Measurements from ENCODE around the gene RNF213.
"Not testable (repeated sequence)": the region's sequence is repeated elsewhere in the genome, so short reads cannot be mapped to it uniquely, and the experiment has no call there.

RNF213 gene

DNA sequence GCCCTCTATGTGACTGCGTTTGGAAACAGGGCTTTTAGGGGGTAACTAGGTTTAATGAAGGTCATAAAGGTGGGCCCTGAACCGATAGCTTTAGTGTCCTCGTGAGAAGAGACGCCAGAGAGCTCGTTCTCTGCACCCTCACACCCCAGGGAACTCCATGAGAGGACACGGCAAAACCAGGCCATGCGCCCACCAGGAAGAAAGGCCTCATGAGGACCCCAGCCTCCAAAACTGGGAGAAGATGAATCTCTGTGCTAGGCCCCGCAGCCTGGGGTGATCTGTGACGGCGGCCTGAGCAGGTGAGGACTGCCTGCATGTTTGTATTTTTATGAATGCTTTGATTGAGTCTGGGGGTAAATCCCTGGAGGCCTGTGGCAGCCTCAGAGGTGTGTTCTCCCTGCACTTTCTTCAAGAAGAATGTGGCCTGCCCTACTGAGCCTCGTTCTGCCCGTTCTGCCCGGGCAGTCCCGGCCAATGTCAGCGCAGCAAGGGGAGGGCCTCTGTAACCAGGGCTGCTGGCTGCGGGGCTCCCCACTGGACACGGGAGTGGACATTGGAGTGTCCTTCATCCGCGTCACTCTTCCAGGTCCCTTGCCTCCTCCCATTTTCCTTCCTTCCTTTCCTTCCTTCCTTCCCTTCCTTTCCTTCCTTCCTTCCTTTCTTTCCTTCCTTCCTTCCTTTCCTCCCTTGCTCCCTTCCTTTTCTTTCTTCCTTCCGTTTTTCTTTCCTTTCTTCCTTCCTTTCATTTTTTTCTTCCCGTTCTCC lies 6.8 kb upstream of the RNF213 start:
- no peak for DNase-seq

DNA sequence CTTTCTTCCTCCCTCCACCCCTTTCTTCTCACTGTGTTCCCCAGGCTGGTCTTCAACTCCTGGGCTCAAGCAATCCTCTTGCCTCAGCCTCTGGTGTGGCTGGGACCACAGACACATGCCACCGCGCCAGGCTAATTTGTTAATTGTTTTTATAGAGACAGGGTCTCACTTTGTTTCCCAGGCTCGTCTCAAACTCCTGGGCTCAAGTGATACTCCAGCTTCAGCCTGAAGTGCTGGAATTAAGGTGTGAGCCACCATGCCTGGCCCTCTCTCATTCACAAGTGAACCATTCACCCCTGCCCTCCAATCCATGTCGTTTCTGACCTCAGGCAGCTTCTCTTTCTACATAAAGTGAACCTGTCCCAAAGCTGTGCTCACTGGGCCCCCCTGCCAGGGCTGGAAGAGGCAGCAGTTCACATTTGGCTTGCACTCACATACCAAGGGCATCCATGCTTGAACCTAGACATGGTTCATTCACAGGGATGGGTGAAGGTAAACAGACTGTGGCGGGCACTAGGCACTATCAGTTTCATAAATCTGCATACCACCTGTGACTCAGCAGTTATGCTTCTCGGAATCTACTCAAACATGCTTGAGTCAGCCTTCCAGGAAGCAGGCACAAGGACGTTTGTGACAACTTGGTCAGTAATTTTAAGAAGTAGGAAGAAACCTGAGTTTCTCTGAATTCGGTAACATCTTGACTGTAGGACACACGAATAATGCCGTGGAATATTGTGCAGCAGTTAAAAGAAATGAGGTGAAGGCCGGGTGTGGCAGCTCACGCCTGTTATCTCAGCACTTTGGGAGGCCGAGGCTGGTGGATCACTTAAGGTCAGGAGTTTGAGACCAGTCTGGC lies 6.0 kb upstream of the RNF213 start:
- no peak for DNase-seq

DNA sequence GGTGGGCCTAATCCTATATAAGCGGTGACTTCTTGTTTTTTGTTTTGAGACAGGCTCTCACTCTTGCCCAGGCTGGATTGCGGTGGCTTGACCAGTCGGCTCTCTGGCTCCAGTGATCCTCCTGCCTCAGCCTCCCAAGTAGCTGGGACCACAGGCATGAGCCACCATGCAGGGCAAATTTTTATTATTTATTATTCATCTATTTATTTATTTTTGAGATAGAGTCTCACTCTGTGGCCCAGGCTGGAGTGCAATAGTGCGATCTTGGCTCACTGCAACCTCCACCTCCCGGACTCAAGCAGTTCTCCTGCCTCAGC lies 4.7 kb upstream of the RNF213 start:
- DNase-seq = no peak

DNA sequence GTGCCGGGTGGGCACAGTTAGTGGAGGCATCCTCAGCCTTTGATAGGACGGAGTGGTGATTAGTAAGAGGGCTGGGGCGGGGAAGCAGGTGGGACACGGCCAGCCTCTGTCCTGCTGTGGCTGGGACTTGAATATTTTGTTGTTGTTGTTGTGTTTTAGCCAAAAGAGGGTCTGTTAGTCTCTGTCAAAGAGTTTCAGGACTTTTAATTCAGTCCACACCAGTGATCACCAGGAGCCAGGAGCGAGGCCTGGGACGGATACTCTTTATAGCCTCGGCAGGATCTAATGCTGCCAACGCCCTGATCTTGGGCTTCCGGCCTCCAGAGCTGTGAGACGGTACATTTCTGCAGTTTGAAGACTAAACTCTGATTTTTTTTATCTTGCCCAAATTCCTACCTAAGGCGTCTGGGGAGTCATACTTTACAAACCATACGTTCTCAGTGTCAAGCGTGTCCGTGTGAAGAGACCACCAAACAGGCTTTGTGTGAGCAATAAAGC lies 2.9 kb upstream of the RNF213 start:
- DNase-seq = no peak

DNA sequence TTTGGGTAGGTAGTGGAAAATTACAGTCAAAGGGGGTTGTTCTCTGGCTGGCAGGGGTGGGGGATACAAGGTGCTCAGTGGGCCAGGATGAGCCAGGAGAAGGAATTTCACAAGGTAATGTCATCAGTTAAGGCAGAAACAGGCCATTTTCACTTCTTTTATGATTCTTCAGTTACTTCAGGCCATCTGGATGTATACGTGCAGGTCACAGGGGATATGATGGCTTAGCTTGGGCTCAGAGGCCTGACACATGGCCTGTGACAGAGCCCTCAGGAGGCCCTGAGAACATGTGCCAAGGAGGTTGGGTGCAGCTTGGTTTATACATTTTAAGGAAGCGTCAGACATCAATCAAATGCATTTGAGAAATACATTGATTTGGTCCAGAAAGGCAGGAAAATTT lies 2.4 kb upstream of the RNF213 start:
- not testable (repeated sequence) for DNase-seq

DNA sequence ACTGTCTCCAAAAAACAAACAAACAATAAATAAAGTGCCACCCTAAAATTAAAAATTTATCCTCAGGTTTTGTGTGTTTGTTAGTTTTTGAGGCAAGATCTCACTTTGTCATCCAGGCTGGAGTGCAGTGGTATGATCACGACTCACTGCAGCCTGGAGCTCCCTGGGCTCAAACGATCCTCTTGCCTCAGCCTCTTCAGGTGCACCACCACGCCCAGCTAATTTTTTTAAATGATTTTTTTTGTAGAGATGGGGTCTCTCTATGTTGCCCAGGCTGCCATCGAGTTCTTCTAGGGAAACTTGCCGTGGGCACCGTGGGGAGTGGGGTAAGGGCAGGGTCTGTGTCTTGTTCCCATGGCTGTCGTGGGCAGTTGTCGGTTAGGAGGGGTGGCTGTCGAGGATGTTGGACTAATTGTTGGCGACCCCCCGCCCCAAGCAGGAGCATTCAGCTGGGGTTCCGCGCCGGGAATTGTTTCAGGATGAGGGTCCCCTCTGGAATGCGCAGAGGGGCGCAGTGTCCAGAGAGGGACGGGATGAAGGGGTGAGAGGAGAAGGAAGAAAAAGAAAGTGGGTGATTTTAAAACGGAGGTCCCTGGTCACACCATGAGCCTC lies 1.1 kb upstream of the RNF213 start:
- DNase-seq = no peak

DNA sequence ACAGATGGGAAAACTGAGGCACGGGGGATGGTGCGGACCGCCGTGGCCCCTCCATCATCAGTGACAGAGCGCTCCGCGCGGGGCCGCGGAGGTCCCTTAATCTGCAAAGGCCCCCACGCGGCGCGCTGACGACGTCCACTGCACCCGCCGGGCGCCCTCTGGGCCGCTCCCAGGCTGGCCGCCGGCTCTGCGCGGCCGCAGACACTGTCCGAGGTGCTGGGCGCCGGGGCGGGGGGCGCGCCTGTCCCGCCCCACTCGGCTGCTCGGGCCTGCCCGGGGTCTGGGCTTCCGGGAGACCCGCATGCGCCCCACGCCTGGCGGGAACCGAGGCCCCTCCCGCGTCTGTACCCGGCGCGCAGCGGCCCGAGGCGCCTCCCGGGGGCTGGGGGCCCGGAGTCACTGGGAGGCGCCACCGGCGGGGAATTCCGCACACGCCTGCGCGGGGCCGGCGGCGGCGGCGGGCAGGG lies 550 bp upstream of the RNF213 start:
- peak; percentile 62 for DNase-seq

DNA sequence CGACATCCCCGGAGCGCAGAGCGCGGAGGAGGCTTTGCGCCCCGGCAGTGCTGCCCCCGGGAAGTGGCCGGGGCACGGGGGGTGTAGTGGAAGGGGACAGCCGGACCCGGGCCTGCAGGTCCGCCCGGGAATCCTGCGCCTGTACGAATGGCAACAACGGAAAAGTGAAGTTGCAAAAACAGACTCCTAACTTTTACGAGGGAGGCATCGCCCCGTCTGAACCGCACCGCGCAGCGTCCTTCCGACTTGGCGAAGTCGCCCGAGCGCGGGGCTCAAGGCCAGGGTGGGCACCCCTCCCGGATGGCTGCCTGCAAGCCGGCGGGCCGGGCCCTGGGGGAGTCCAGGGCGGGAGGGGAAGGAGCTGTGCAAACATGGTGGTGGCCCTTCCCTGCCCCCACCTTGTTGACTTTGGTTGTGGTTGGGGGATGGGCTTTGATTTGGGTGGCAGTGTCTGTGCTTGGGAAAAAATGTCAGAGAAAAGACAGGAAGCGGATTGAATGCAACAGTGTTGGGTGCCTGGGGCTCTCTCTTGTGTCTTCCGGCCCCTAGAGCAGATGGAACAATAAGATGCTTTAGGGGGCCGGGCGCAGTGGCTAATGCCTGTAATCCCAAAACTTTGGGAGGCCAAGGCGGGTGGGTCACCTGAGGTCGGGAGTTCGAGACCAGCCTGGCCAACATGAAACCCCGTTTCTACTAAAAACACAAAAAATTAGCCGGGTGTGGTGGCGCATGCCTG lies 675 bp downstream of the RNF213 start:
- peak; percentile 35 for DNase-seq

DNA sequence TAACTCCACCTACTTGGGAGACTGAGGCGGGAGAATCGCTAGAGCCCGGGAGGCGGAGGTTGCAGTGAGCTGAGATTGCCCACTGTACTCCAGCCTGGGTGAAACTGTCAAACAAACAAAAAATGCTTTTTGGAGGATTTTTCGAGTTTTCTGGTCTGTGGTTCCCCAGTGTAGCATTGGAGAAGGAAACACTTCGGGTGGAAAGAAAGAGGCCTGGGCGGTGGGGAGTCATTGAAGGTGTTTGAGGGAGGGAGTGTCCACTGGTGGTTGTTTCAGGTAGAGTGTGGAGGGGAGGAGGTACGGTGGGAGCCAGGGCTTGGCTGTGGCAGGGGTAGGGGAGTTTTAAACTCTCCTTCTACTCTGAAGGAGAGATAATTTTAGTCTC lies 1.2 kb downstream of the RNF213 start:
- no peak for DNase-seq

DNA sequence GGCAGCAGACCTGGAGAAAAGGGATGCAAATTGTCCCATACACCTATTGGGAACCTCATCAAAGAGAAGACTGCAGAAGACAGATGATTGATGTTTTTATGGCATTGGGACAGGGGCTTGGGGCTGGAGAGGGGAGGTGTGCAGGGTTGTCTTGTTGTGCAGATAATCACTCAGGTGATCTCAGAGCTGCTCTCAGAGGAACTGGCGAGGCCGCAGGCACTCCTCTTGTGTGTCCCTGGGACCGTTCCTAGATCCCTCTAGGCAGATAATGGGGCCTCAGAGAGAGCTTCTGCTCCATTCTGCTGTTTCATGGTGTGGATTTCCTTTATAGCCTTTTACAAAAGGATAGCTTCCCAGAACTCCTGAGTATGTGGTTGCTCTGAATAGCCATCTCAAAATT lies 1.6 kb downstream of the RNF213 start:
- no peak for DNase-seq

DNA sequence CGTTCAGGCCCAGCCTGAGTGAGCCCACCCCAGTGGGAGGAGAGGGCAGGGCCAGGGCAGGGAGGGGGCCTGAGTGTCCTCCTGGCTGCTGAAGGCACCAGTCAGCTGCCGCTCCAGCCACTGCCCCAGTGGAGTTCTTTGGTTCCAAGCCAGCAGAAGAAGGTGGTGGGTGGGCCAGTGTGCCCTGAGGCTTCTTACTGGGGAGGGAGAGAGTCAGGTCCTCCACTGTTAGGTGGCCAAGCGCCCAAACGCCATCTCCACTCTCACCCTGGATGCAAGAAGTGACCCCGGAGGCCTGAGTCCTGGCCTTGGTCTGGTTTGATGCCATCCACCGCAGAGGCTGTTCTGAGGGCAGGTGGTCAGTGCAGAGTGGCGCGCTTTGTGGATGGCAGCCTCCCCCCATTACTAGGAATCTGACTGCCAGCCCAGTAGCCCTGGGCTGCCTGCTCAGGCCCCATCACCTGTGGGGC lies 2.2 kb downstream of the RNF213 start:
- DNase-seq = no peak

DNA sequence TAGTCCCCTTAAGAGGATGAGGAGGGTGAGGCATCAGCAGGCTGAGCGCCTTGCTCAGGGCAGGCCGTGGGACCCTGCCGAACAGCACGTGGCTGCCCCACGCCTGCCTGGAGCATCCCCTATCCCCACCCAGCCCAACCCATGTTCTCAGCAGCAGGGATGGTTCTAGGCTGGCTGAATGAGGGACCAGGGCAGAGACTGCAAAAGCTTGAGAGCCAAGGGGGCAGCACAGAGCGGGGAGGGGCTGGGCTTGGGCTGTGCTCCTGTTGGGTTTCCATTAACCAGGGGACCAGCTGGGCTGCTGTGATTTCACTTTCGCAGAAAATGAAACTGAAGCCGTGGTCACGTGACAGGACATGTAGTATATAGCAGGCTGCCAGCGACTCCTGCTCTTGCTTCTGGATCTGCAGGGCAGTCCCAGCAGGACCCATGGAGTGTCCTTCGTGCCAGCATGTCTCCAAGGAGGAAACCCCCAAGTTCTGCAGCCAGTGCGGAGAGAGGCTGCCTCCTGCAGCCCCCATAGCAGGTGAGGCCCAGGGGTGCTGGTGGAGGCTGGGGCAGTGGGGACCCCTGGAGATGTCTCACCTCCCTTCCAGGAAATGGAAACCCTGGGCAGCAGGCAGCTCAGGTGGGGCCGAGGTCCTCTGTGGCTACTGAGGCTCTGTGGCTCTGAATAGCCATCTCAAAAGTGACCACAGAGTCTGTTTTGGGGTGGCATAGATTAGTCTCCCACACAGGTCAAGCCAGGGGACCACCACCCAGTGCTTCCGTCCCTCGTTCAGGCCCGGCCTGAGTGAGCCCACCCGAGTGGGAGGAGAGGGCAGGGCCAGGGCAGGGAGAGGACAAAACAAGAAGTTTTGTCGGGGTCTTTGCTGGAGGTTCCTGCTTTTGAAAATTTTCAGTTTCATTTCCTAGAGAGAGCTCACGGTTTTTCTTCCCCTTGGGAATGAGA lies 2.9 kb downstream of the RNF213 start:
- peak; percentile 47 for DNase-seq

DNA sequence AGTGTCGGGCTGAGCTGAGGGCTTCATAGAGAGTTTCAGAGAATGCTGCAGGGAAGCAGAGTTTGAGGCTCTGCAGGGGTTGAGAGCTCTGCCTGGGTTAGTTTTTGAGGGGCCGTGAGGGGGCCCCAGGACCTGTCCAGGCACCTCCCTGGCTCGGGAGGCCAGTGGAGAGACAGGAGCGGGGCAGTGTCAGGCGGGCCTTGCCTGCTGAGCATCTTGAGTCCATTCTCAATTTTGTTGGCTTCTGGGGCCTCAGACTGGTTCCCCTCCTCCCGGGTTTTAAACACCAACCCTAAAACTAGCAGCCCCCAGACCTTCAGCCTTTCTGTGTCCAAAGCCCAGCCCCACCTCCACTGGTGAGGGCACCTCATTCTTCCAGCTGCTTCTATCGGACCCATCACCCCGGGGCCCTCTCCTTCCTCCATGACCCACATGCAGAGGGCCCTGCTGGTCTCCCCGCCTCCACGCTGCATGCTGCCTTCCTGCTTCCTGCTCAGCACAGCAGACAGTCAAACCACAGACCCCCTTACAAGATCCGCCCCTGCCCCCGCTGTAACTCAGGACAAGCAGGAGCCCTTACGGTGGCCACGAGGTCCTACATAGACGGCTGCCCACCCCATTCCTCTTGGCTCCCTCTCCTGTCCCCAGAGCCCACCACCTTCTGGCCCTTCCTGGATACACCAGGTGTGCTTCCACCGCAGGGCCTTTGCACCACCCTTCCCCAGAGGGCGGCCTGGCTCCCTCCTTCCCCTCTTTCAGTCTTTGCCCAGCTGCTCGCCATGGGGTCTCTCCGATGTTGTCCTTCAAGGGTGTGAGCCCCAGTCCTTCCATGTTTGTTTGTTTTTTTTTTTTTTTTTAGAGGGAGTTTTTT lies 3.8 kb downstream of the RNF213 start:
- DNase-seq = no peak

DNA sequence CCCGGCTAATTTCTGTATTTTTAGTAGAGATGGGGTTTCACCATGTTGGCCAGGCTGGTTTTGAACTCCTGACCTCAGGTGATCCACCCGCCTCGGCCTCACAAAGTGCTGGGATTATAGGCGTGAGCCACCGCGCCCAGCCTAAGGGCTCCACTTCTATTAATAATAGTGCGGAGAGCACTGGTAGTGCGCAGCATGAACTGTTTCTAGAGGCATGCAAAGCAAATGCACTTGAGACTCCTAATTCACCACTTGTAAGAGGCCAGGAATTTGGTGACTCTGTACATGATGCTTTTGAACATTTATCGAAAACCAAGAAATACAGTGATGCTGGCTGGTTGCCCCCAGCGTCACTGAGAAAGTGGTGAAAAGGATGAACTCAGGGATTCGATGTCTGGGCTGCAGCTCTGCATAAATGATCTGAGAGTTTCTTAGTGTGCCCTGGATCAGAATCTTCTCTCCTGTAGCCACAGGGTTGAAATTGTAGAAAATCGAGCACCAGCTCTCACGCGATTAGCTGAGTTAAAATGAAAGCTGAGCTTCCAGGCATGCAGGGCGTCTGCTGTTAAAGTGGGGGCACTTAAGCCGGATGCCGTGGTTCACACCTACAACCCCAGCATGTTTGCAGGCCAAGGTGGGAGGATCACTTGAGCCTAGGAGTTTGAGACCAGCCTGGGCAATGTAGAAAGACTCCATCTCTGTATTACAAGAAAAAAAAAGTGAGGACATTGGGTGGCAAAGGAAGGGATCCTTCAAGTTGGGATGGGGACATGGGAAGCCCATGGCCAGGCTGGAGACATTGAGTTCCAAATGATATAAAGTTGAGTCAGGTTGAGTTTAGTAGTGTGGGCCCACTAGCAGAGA lies 4.8 kb downstream of the RNF213 start:
- DNase-seq = no peak

DNA sequence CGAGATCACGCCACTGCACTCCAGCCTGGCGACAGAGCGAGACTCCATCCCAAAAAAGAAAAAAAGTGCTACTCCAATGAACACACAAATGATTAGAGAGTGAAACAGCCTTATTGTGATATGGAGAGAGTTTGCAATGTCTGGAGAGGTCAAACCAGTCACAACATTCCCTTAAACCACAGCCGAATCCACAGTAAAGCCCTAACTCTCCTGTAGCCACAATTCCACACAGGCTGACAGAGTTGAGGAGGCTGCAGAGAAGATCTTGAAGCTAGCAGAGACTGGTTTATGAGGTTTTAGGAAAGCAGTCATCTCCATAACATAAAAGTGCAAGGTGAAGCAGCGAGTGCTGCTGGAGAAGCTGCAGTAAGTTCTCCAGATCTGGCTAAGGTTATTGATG lies 6.7 kb downstream of the RNF213 start:
- no peak for DNase-seq

DNA sequence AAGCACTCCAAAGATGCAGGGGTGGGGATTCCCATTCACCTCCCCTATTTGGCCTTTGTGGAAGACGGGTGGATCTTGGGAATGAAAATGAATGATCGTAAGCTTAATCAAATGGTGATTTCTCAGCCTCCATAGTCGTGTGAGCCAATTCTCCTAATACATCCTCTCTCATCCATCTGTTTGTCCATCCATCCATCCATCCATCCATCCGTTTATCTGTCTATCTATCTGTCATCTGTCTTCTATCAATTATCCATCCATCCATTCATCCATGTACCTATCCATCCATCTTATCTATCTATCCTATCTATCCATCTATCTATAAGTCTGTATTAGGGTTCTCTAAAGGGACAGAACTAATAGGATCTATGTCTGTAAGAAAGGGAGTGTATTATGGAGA lies 7.8 kb downstream of the RNF213 start:
- DNase-seq = no peak

DNA sequence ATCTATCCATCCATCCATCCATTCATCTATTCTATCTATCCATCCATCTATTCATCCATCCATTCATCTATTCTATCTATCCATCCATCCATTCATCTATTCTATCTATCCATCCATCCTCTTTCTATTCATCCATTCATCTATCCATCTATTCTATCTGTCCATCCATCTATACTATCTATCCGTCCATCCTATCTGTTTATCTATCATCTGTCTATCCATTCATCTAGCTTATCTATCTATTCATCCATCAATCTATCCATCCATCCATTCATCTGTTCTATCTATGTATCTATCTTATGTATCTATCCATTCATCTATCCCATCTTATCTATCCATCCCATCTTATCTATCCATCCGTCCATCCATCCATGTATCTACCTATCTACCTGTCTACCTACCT lies 8.8 kb downstream of the RNF213 start:
- DNase-seq = no peak

DNA sequence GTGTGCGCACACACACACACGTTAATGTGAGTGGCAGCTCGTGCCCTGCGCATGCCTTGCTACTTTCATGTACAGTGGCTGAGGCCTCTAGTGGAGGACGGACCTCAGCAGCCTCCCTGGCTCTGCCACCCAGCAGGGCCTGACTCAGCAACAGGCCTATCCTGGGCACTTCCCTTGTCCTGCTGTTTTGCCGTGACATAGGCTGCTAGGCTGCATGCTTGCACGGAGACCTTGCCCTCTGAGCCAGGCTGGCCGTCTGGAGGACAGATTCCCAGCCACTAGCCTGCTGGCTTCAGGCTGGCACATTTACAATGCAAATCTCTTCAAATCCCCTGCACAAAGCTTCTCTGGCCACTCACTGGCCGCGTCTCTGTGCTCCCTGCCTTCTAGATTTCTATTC lies 9.5 kb downstream of the RNF213 start:
- DNase-seq = no peak

DNA sequence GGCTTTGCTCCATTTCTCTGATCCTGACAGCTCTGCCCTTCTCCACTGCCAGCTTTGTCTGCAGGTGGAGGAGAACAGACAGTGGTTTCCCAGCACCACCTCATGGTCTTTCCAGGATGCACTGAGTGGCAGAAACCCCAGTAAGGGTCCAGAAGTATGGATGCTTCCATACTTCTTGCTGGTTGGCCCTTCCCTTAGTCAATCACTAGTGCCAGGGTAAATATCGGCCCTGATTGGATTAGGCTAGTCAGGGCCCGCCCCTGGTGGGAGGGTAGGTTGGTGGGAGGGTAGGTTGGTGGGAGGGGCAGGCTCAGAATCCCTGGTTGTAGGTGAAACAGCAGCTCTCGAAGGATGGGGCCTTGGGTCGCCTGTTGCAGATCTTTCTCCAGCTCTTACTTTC lies 10.2 kb downstream of the RNF213 start:
- DNase-seq = no peak

DNA sequence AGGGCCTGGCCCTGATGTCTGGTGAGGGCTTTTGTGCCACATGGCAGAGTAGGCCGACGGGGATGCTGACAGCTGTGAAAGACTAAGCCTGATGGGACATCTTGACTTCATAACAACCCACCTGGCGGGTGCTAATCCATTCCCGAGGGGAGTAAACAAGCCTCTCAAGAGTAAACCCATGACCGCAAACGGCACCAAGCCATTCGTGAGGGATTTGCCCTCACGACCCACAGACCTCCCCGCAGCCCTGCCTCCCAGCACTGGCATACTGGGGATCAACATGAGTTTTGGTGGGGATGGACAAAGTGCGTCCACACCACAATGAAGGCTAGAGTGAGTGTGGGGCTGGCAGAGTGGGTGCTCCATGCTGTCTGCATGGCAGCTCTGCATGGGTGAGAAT lies 11.7 kb downstream of the RNF213 start:
- DNase-seq = no peak

Data from NCI-H2227 treated with DMSO at 0.1 percent for 48 hours (cell line).